Smooth muscle cell (in vitro differentiated cells): ENCODE measurements around the gene TMEM125. TPM values are rescaled to one million over a fixed set of nuclear protein-coding genes. Genes with fewer than 3 reads are reported as not detected.

Source experiments
- DNase-seq: peaks from one replicate; lab custom pipeline; 2025; ENCODE audit not compliant: unreplicated experiment; lab: John Stamatoyannopoulos, UW
- H2AFZ ChIP-seq: fragments of 200-600 bp; sonication (generic); 2 replicates; pipeline ENCODE4 v1.6.0; 2016; ENCODE audit warnings: antibody characterized with exemption, low read depth, mild to moderate bottlenecking
- H3F3A ChIP-seq: fragments of 200-600 bp; sonication (generic); 2 replicates; pipeline ENCODE4 v1.6.0; 2017; ENCODE audit warnings: antibody characterized with exemption, low read depth
- H3K27ac ChIP-seq: fragments of 200-600 bp; sonication (generic); 2 replicates; pipeline ENCODE4 v1.5.1; 2016; ENCODE audit warnings: low read depth, mild to moderate bottlenecking
- H3K27me3 ChIP-seq: fragments of 200-600 bp; sonication (generic); 2 replicates; pipeline ENCODE4 v1.6.1; 2016; ENCODE audit warnings: low read depth, mild to moderate bottlenecking
- H3K36me3 ChIP-seq: fragments of 200-600 bp; sonication (generic); 2 replicates; pipeline ENCODE4 v1.5.1; 2016; ENCODE audit warnings: low read depth
- H3K4me1 ChIP-seq: fragments of 200-600 bp; sonication (generic); 2 replicates; pipeline ENCODE4 v1.5.1; 2016; ENCODE audit warnings: low read depth
- H3K4me2 ChIP-seq: fragments of 200-600 bp; sonication (generic); 2 replicates; pipeline ENCODE4 v1.6.0; 2016; ENCODE audit warnings: mild to moderate bottlenecking
- H3K4me3 ChIP-seq: fragments of 200-600 bp; sonication (generic); 2 replicates; pipeline ENCODE4 v1.5.1; 2016; ENCODE audit warnings: mild to moderate bottlenecking
- H3K79me2 ChIP-seq: fragments of 200-600 bp; sonication (generic); 2 replicates; pipeline ENCODE4 v1.6.0; 2016; ENCODE audit warnings: low read depth, mild to moderate bottlenecking
- H3K9ac ChIP-seq: fragments of 200-600 bp; sonication (generic); 2 replicates; pipeline ENCODE4 v1.6.0; 2016; ENCODE audit warnings: low read depth
- H3K9me3 ChIP-seq: fragments of 200-600 bp; sonication (generic); replicated peaks from 2 replicates; pipeline ENCODE4 v1.5.1; 2016; ENCODE audit warnings: low read depth
- H4K20me1 ChIP-seq: fragments of 200-600 bp; sonication (generic); 2 replicates; pipeline ENCODE4 v1.6.0; 2016; ENCODE audit warnings: low read depth
- WGBS: methylation state at CpG from one replicate; pipeline ENCODE4 v1.1.7; 2016; ENCODE audit warnings: low lambda C conversion rate; 5-methylcytosine and 5-hydroxymethylcytosine counted together
- polyA plus RNA-seq: library from polyadenylated mRNA; unstranded; fragments of >200 nt; fragmentation: Nextera tagmentation; extraction: Ambion mirVana; gene quantifications from 2 replicates; pipeline ENCODE4 v1.2.1, GENCODE V29; 2016
- total RNA-seq: library from RNA; depleted of rRNA; stranded (reverse); fragments of >200 nt; gene quantifications from 2 replicates; pipeline ENCODE4 v1.2.3, GENCODE V29; 2014
- TF ChIP-seq, protein P1 (sequence below): fragments of 200-600 bp; sonication (generic); IDR thresholded peaks from 2 replicates; pipeline ENCODE4 v1.5.1; 2017; ENCODE audit warnings: borderline replicate concordance, mild to moderate bottlenecking, antibody characterized with exemption; ENCODE audit not compliant: insufficient read depth, poor library complexity, severe bottlenecking

TMEM125 gene
- total and polyA plus RNA-seq, 2 experiments from 2014 or later: 1.4 to 4.2 TPM

DNA sequence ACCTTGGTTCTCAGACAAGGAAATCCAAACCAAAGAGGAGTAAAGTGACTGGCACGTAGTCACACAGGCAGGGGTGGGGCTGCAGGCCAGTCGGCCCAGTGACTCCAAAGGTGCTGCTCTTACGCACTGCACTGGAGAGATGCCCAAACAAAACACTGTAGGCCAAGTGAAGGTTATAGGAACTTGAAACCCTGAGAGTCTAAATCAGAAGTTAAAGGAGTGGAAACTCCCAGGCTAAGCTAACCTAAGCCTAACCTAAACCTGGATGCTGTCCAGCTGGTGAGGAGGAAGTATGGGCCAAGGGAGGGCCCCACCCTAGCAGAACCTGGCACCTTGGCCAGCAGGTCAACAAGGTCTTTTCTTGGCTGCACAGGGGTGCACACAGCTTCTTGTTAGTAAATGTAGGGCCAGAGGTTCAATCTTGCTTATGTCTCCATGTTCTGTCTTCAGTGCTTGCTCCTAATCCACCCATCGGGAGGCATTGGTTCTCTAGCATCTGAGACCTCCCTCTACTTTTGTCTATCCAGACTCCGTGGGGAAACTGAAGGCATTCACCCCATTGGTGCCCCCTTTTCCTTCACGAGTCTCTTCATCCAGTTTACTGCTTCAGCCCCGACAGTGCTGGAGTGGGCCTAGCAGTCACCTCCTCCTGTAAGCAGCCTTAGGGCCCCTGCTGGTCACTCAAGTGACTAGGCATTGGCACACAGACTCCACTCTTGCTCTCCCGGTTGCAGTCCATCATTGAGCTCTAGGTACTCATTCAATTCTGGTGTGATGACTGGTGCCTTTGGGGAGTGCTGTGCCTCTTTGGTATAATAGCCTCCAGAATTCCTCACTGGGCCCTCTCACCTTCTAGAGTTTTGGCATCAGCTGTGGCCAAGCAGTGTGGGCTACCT is 12.9 kb upstream of the TMEM125 start:
- Histone ChIP-seq H2AFZ (no peak overlapping the region), H3K27me3 (no peaks in the 10 kb centered on the region), H3K79me2 (no peaks in the 10 kb centered on the region), H4K20me1 (no peaks in the 10 kb centered on the region), H3K4me1 (no peaks in the 10 kb centered on the region), H3K9ac (no peak overlapping the region), H3K4me2 (no peak overlapping the region), H3F3A (no peaks in the 10 kb centered on the region), H3K27ac (no peak overlapping the region), H3K36me3 (no peaks in the 10 kb centered on the region), H3K9me3 (peaks cover 1% of the 10 kb centered on the region), H3K4me3 (no peak overlapping the region)
- 89% methylated on average over 8 of the region's 8 CpGs for WGBS
- TF ChIP-seq, protein P1, sequence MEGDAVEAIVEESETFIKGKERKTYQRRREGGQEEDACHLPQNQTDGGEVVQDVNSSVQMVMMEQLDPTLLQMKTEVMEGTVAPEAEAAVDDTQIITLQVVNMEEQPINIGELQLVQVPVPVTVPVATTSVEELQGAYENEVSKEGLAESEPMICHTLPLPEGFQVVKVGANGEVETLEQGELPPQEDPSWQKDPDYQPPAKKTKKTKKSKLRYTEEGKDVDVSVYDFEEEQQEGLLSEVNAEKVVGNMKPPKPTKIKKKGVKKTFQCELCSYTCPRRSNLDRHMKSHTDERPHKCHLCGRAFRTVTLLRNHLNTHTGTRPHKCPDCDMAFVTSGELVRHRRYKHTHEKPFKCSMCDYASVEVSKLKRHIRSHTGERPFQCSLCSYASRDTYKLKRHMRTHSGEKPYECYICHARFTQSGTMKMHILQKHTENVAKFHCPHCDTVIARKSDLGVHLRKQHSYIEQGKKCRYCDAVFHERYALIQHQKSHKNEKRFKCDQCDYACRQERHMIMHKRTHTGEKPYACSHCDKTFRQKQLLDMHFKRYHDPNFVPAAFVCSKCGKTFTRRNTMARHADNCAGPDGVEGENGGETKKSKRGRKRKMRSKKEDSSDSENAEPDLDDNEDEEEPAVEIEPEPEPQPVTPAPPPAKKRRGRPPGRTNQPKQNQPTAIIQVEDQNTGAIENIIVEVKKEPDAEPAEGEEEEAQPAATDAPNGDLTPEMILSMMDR: no peak
- DNase-seq: no peak

DNA sequence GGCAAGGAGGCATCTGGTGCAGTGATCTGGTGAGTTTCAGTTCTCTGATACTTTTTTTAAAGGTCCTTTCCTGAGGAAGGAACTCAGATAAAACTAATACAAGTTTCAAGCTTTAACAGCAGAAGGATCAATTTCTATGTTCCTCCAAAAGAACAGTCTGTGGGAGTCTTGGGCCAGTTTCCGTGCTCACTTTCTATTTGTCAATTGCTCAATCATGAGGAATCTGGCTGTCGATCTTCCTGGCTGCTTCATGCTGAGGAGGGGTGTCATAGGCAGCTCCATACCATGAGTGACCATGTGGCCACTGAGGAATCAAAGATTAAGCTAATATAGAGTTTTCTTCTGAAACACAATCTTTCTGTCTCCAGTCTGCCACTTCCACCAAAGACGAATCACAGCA is 11.4 kb upstream of the TMEM125 start:
- no peaks in the 10 kb centered on the region for H3F3A ChIP-seq
- DNase-seq: no peak
- H3K4me1 ChIP-seq: no peaks in the 10 kb centered on the region
- H3K27me3 ChIP-seq: no peaks in the 10 kb centered on the region
- no peak overlapping the region for H3K27ac ChIP-seq
- H3K36me3 ChIP-seq: no peaks in the 10 kb centered on the region
- H3K4me3 ChIP-seq: no peak overlapping the region
- no peaks in the 10 kb centered on the region for H3K79me2 ChIP-seq
- H3K9me3 ChIP-seq: peaks cover 4% of the 10 kb centered on the region
- WGBS: 92% methylated on average over 3 of the region's 3 CpGs
- H3K9ac ChIP-seq: no peak overlapping the region
- no peaks in the 10 kb centered on the region for H4K20me1 ChIP-seq
- H2AFZ ChIP-seq: no peak overlapping the region
- TF ChIP-seq, protein P1: no peak
- no peak overlapping the region for H3K4me2 ChIP-seq

DNA sequence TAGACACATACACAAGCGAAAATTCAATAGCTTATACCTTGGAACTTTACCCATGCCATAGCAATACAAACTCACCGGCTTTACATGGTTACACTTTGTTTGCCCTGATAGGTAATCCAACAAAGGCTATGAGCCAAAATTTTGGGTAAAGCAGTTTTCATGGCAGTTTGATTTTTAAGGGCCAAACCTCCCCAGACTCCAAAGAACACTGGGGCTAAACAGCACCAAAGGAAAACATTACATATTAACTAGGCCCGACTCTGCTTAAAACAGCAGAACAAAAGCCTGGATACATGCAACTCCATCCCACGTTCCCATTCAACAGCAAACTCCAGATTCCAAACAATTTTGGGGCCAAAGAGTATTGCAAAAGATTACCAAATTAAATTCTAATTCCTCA is 4.4 kb upstream of the TMEM125 start:
- TF ChIP-seq, protein P1: no peak
- WGBS: 89% methylated on average over 4 of the region's 4 CpGs
- no peaks in the 10 kb centered on the region for H3F3A ChIP-seq

DNA sequence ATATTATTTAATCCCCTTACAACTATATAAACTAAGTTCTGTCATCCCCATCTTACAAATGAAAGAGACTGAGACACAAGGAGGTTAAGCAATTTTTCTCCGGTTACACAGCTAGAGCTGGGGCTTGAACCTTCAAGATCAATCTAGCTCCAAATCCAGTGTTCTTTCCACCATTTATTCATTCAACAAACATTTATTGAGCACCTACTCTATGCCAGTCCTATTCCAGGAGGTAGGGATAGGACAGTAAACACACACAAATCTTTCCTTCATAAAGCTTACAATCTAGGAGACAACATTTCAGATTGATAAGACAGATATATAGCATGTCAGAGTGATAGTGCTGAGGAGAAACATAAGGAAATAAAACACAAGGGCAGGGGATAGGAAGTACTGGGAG is 2.9 kb upstream of the TMEM125 start:
- DNase-seq: no peak
- WGBS: 100% methylated on average over 1 of the region's 1 CpG
- TF ChIP-seq, protein P1: no peak
- H3K9me3 ChIP-seq: peaks cover 3% of the 10 kb centered on the region
- no peak overlapping the region for H3K9ac ChIP-seq
- no peak overlapping the region for H2AFZ ChIP-seq
- H3K79me2 ChIP-seq: no peaks in the 10 kb centered on the region
- H4K20me1 ChIP-seq: no peaks in the 10 kb centered on the region
- no peak overlapping the region for H3K4me2 ChIP-seq
- H3F3A ChIP-seq: no peaks in the 10 kb centered on the region
- no peak overlapping the region for H3K27ac ChIP-seq
- H3K4me3 ChIP-seq: no peak overlapping the region
- no peaks in the 10 kb centered on the region for H3K36me3 ChIP-seq
- H3K4me1 ChIP-seq: peaks cover 8% of the 10 kb centered on the region
- H3K27me3 ChIP-seq: no peaks in the 10 kb centered on the region

More for the DNA sequence above, 4.4 kb upstream of the TMEM125 start:
- Histone ChIP-seq H3K36me3 (no peaks in the 10 kb centered on the region), H3K9me3 (peaks cover 4% of the 10 kb centered on the region), H3K27me3 (no peaks in the 10 kb centered on the region), H3K4me3 (no peak overlapping the region), H3K79me2 (no peaks in the 10 kb centered on the region), H3K9ac (no peak overlapping the region), H3K27ac (no peak overlapping the region), H2AFZ (no peak overlapping the region), H3K4me2 (no peak overlapping the region), H4K20me1 (no peaks in the 10 kb centered on the region), H3K4me1 (no peaks in the 10 kb centered on the region)
- DNase-seq: no peak
